ENCODE measurements around the gene FH.

FH gene

GRCh38 chr1:241521718-241522117 is 2.2 kb upstream of the FH start:
- no peak for DNase-seq (ENCODE audit: low spot score)

DNA sequence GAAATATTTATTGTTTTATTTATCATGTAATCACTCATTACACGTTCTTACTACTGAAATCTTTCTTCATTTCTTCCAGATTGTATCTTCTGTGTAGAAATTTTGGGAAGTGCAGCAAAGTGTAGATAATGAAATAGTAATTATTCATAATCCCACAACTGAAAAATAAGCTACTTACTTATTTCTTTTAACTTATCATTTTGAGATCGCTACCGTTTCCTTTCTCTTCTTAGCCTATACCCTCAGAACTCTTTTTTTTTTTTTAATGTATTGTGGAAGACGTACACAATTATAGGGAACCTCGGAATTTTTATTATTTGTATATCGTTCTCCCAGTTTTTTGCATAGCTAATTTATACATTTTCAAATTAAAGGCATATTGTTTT is 518 bp upstream of the FH start:
- no peak for DNase-seq (ENCODE audit: low spot score)

DNA sequence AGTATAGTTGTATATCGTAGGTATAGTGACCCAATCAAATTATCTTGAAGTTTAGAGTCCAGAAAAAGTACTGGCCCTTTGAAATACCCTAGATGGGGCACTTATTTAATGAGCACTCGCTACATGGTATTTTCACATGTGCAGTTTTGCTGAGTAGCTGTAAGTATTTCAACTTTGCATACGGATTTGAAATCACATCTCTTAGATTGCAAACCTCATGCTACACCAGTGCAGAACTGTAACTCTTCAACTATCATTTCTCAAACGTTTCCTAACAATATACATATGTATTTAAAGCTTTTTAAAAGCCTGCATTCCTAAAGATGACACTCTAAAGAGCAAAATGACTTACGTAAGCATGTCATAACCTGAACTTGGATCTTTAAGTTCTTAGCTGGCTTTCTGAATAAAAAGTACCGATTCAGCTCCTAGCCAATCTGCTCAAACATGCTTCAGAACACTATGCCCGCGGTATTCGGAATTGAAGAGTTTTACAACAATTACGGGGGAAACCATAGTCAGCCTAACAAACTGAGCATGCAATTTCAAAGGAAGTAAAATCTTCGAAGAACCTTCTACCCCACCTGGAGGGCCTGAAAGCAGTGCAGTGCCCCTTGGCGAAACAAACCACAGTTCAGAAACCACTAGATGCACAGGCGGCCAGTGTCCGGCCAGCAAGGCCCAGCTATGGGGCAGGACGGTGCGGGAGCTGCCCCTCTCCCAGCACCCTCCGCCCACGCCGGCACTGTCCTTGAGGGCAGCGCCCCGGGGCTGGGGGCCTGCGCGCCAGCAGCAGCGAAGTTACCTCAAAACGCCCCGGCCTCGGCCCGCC is 863 bp downstream of the FH start:
- no peak for DNase-seq (ENCODE audit: low spot score)

DNA sequence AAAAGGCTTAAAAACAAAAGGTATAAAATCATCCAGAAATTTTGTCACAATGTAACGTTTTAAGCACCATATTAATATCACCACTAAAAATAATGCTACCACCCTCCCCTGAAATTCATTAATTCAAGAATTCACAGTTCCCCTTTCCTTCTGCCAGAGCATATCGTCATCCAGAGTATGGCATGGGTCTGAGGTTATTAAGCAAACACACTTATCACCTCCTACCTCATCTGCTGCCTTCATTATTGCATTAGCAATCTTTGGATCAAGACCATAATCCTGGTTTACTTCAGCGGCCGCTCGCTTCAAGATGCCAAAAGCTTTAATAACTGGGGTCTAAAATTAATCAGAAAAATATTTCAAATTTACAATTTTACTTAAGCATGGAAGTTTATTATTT is 6.2 kb downstream of the FH start:
- DNase-seq (ENCODE audit: low spot score), result no peak

GRCh38 chr1:241507189-241507863 is 12.2 kb downstream of the FH start:
- DNase-seq (ENCODE audit: low spot score), result no peak

- DNase-seq (ENCODE audit: low spot score), result no peak
These were observed 16.1 kb downstream of the FH start for GRCh38 chr1:241503444-241503843.

DNA sequence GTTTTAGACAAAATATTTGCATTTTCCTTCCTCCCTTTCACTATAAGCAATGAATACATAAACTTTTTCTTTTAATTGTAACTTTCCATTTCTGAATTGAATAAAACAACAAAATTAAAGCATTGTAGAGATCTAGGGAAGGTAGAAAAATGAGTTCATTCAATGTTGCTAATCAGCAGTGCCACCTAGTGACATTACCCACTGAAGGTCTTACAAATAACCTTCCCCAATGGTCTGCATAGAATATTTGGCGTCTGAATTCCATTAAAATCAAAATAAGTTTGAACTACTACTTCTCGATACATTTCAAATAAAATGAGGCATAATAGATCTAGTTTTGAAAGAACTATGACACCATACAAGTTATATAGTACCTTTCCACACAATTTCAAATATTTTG is 19.6 kb downstream of the FH start:
- DNase-seq (ENCODE audit: low spot score), result no peak

DNA sequence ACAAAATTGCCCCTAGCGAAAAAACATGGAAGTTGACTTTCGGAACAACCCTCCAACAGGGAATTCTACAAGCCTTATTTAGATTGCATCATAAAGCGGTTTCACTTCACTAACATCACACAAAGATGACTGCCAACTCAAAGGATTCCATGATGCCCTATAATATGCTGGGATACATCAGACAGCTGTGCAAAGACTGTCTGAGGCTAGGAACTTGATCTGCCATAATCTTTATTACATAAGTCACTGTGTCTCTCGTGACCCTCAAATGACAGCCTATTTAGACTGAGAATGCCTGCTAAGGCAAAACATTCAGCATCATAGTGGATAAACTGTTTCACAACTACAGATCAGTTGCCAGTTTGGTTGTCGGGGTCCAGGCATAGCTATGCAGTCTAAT is 23.8 kb downstream of the FH start:
- DNase-seq (ENCODE audit: low spot score), result no peak

DNA sequence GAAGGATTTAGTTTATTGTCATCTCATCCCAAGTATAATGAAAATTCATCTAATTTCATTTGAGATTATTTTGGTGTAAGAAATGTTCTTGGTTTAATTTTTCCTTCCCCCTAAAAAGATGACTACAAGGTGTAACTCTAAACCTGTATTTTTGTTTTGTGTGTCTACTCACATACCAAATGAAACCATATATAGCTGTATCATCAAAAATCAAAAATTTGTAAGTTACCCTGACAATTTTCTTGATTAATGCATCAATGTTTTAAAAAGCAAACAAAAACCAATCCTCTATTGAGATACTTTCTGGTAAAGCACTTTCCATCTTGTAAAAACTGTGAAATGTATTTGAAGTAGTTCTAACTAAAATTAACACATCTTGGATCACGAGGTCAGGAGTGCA is 30.8 kb downstream of the FH start:
- no peak for DNase-seq (ENCODE audit: low spot score)

DNA sequence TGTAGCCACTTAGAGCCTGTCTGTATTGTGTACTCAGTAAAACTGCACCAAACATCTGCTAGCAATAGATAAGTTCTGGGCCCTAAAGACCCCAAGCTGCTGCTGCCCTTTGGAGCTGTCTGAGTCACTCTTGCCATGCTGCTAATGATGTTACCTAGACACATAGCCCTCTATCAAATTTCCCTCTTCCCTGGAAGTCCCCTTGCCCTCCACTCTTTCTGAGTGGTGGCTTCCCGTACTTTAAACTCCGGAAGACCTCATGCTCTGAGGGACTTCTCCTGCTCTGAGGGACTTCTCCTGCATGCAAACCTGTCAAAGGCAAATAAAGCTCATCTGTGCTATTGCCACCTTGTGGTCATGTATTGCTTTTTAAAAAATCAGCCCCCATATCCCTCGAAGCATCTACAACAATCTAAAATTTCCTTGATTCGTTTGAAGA is 34.0 kb downstream of the FH start:
- DNase-seq (ENCODE audit: low spot score), result no peak

DNA sequence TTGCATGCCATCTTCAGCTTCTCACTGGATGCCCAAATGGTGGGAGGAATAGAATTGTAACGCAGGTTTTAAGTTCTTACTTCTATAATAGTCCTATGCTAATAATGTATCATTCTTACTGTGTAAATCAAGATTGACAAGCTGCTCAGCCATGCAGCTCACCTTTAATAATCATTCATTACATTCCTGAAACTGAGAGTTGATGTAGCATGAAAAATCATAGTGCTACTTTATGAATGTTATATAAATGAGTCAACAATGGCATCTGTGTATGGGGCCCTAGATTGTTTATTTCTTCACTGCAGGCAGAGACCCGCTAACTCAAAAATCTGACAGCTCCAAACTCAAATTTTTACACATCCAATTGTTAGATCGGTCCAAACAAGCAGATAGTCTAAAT is 34.4 kb downstream of the FH start:
- no peak for DNase-seq (ENCODE audit: low spot score)

GRCh38 chr1:241482761-241483250 is 36.7 kb downstream of the FH start:
- DNase-seq (ENCODE audit: low spot score), result no peak

DNA sequence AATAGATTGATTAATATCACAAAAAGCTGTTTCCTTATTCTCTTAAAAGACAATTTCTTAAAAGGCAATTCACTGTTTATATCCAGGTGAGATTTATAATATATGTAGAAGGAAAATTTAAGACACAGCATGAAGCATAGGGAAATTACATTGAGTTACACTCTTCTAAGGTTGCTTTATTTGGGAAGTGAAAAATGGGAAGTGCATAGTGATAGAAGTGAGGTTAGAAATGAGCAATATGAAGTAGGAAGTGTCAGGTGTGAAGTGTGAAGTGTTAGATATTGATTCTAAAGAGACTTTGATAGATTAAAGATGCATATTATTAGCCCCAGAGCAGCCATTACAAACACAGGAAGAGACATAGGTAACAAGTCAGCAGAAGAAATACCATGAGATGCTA is 40.3 kb downstream of the FH start:
- DNase-seq (ENCODE audit: low spot score), result no peak

DNA sequence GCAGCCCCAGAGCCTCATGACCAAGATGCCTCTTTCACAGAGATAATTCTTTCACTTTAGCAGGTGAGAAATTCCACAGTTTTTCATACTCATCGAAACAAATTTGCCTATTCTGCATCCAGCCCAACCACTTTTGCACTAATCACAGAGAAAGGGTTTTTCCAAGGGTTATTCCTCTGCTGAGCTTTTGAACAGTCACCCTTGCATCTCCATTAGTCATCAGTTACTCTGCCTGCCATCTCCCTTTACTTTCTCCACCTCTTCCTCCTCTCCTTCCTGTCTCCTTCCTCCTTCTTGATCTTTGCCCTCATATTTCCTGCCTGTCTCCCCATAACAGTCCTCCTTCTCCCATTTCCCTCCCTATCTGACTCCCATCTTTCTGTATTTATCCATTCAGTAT is 43.9 kb downstream of the FH start:
- DNase-seq (ENCODE audit: low spot score), result no peak

DNA sequence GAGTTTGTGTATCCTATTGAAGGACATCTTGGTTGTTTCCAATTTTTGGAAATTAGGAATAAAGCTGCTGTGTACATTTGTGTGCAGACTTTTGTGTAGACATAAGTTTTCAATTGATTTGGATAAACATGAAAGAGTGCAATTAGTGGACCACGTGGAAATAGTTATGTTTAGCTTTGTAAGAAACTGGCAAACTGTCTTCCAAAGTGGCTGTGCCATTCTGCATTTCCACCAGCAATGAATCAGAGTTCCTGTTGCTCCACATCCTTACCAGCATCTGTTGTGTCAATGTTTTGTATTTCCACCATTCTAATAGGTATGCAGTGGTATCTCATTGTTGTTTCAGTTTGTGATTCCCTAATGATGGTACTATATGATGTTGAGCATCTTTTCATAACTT is 46.5 kb downstream of the FH start:
- no peak for DNase-seq (ENCODE audit: low spot score)

- no peak for DNase-seq (ENCODE audit: low spot score)
These were observed 48.5 kb downstream of the FH start for GRCh38 chr1:241470908-241471590.

GRCh38 chr1:241470361-241470760 is 49.2 kb downstream of the FH start:
- no peak for DNase-seq (ENCODE audit: low spot score)

DNA sequence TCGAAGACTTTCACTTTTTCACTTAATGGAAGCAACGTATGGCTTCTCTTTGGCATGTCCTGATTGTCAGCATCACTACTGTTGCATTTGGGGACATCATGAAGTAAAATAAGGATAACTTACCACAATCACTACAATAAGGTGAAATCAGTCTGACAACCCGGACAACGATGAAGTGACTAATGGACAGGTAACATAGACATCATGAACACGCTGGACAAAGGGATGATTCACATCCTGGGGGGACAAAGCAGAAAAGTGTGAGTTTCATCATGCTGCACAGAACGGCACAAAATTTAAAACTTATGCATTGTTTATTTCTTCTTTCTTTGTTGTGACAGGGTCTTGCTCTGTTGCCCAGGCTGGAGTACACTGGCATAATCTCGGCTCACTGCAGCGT is 53.9 kb downstream of the FH start:
- no peak for DNase-seq (ENCODE audit: low spot score)

- no peak for DNase-seq (ENCODE audit: low spot score)
These were observed 54.6 kb downstream of the FH start for GRCh38 chr1:241464985-241465384.

GRCh38 chr1:241462391-241462790 is 57.2 kb downstream of the FH start:
- DNase-seq (ENCODE audit: low spot score), result no peak

DNA sequence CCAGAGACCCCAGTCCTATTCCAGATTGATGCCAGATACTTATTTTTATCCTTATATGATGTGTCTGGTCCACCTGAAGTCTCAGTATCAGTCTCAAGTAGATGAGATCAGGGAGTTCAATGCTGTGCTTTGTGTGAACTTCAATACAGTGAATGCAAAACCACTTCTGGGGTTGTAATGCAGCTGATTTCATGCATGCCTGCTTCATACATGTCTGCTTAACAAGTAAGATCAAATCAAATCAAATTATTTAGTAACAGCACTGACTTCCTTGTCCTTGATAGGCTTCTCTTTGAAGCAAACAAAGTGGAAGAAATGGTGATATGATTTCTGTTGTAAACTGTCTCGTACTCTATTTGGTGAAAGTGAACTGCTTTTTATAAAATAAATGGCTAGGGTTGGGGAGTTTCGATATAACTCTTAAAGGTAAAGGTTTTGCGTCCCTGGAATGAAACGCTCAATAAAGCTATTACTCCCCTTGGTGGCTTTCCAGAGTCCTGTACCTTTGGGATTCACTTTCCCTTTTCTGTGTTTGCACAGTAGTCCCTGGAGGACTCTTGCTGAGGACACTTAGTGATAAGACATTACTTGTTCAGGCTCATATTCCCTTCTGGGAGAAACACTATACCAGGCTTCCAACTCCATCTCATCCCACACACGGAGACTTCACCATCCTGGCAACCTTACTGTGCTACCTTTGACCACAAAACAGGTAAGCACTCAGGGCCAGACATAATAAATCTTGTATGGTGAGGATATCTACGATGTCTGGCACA is 59.3 kb downstream of the FH start:
- no peak for DNase-seq (ENCODE audit: low spot score)

GRCh38 chr1:241459186-241459802 is 60.3 kb downstream of the FH start:
- DNase-seq (ENCODE audit: low spot score), result no peak

Data from CD4-positive, alpha-beta T cell treated with Interleukin-6 at 100 ng/mL for 8 hours (primary cell).